HG03521 (cell line): ENCODE data around the gene CTAG2.
"Not testable (repeated sequence)": the region's sequence is repeated elsewhere in the genome, so short reads cannot be mapped to it uniquely, and the experiment has no call there.

ENCODE experiments used
- ATAC-seq: cut with Tn5 transposase; IDR thresholded peaks from one replicate; pipeline ENCODE4 v1.9.1; 2021; ENCODE audit warnings: mild to moderate bottlenecking, moderate library complexity; ENCODE audit not compliant: unreplicated experiment

The CTAG2 gene

DNA sequence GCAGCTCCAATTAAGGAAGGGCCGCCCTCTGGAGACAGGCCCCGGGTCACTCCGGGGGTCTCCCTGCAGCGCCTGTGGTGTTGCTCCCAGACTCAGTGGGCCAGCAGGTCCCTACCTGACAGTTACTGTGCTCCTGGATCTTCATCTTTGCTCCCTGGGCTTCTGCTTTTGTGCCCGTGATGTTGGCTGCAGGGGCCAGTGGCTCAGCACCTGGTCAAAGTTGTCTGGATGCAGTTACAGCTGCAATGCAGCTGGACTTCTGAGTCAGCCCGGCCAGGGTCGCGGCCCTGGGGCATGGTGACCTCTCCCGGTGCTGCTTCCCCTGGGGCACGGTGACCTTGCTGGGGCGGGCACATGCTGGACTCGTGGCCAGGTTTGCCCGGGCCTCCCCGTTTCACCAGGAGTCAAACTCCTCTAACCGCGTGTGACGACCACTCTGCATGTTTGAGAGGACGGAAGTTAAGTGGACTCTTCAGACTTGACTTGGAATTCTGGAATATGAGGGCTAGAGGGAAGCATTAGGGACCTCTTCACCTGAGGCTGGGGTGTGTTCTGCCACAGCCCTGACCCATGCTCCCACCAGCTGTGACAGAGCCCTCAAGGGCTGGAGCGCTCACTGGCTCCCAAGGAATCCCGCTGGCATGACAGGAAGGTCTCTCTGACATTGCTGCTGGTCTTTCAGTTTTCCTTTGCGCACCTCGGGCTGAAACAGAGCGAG lies 3.7 kb downstream of the CTAG2 start:
- no peak for ATAC-seq

DNA sequence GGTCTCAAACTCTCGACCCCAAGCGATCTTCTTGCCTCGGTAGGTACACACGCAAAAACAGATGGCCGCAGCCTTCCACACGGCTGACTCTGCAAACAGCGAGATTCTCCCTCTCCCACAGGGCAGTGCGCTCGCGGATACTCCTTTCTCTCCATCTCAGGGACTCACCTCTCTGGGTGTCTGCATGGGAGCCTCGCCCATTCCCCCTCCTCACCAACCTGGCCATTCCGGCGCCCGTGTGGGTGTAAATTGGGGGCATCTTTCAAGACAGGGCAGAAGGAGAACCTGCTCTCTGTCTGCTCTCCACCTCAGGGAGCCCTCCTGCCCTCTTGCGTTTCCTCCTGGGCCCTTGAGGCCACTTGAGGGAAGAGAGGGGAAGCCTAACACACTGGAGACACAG lies 4.4 kb downstream of the CTAG2 start:
- ATAC-seq: no peak

DNA sequence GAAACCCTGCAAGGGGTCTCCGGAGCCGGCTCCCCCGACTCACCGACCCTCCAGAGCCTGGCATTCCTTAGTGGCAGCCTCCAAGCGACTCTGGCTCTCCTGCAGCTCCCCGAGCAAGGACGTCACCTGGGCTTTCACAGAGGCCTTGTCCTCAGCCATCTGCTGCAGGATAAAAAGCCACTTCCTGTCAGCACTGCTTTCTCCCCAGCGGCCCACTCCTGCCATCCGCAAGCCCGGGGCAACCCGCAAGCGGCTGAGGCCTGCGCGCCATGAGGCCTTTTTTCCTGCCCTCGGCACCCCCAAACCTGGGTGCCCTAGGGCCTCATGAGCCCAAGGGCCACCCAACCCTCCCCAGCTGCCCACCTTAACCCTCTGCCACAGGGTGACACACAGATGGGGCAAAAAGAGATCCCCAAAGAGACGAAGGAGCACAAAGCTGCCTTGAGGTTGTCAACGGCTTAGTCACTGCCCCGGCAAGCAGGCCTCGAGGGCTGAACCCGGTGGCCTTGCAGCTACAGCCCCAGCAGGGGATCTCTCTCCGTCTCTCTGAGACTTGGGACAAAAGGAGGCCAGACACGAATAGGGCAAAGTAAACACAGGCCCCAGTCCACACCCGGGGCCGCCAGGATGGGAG lies 7.5 kb downstream of the CTAG2 start:
- ATAC-seq: not testable (repeated sequence)

DNA sequence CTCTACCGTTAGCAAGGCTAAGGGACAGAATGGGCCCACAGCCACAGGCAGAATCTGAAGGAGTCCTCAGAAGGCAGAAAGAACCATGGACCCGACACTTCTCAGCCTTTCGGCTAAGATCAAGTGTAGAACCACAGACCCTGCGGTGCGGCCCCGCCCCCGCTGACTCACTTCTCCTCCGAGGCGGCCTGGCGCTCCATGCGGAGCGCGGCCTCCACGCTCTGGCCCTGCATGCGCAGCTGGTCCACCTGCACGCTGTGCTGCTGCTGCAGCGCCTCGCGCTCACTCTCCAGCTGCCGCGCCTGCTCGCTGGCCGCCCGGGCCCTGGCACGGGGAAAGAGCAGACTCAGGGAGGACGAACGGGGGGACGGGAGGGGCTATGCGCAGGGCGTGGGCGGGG lies 9.7 kb downstream of the CTAG2 start:
- not testable (repeated sequence) for ATAC-seq

DNA sequence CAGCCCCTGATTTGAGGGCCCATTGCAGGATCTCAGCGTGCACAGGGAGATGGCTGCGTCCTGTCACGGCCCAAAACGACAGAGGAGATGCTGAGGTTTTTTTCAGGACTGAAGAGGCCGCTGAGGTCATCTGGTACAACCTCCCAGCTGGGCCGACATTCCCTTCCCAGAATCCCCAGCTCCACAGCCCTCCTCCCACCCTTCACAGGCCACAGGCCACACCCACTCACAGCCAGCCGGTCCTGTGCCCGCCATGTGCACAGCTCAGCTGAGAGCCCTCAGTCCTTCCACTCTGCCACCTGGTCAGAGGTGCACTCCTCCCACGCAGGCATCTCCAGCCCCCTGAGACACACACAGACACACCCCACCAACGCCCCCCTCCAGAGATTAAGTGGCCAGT lies 11.6 kb downstream of the CTAG2 start:
- not testable (repeated sequence) for ATAC-seq

DNA sequence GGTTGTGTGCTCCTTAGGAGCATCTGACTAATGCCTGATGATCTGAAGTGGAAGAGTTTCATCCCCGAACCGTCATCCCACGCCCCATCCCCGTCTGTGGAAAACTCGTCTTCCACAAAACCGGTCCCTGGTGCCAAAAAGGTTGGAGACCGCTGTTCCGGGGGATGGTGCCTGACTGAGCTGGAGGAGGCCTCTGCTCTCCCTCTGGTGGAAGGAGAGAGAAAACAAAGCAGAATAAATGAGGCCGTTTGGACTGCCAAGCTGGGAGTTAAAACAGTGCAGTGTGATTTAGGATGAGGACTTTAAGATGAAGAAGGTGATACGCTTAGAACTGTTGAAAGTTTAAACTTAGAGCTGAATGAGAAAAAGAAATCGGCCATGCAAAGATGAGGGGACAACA lies 19.7 kb downstream of the CTAG2 start:
- not testable (repeated sequence) for ATAC-seq

DNA sequence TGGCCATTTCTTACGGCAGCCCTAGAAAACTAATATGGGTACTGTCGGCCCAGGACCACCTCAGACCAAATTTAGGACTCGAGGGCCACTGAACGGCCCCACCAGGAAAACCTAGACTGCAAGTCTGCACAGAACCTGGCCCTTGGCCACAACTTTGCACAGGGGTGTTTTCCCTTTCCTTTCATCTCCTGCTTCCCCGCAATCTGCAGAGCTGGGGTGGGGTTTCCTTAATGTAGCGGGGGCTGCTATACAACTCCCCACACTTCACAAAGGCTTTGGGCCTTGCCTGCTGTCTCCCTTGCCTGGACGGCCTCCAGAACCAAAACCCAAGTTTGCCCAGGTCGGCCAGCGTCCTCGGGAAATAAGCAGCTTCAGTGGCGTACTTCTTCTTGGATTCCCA lies 22.4 kb downstream of the CTAG2 start:
- ATAC-seq: not testable (repeated sequence)

DNA sequence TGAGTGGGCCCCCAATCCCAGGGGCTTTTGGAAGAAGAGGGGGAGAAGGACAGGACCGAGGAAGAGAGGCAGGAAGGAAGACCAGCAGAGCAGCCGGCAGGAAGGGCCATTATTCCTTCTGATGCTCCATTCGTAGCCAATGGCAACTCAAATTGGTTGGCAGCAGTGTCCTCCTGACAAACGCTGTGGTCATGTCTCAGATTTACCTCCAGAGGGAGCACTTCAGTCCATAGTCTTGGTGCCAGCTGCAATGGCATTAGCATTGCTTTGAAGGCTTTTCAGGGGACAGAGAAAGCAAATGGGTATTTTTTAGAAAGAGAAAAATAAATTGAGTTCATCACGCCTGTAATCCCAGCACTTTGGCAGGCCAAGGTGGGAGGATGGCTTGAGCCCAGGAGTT lies 24.4 kb downstream of the CTAG2 start:
- ATAC-seq: not testable (repeated sequence)

DNA sequence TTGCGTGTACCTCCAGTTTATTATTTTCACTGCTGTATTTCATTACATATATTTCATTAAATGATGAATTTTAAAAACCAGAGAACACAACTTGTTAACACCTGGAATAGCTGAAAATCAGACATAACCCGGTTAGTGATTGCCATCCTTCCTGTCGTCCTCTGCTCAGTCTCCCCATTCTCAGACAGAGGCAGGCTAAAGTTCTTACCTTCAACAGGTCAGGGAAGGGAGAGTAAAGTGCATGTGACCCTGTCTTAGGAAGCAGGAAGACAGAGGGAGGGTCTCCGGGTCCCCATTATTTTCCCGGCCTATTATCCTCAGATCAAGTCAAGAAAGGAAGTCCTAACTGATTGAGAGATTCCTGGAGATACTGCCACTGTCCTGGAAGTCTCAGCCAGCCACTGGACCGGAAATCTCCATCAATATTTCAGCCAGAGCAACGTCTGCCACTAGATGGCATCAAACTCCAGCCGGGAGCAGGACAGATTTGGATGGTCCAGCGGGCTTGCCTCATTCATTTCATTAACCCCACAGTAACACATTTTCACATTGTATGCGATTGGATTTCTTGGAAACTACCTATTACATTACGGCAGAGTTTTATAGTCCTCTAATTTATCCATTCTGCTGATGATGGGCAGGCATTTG lies 32.5 kb downstream of the CTAG2 start:
- ATAC-seq: not testable (repeated sequence)

DNA sequence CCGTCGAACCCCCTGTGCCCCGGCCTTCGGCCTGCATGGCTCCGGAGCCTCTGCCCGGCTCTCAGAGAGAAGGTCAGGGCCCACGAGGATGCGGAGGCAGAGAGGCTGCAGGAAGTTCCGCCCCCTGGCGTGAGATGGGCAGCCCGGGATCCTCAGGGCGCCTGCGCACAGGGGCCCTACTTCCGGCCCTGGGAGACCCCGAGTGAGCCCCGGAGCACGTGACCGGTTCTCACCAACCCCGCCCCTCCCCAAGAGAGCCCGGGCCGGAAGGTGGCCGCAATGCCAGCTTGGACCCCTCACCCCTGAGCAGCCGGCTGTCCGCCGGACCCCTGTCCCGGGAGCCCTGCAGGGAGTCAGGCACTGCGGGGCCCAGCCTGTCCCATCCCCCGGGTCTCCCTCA lies 34.2 kb downstream of the CTAG2 start, which contains the start of gene CTAG1B:
Gene CTAG1B, minus strand, starts transcription at position 101 of the 400 bp plus-strand sequence. Its CDS starts 64 bp downstream, at position 37.
- ATAC-seq: not testable (repeated sequence)

DNA sequence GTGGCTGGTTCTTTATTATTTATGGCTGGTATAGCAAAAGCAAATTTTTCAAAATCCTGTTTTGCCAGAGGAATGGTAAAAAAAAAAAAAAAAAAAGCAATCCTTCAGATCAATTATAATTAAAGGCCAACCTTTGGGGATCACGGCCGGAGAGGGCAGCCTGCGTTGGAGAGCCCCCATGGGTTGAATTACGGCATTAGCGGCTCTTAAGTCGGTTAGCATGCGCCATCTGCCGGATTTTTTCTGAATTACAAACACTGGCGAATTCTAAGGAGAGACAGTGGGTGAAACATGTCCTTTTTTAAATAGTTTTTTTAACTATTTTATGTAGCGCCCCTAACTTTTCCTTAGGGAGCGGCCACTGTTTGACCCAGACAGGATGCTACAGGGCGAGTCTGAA lies 39.8 kb downstream of the CTAG2 start:
- ATAC-seq: not testable (repeated sequence)

DNA sequence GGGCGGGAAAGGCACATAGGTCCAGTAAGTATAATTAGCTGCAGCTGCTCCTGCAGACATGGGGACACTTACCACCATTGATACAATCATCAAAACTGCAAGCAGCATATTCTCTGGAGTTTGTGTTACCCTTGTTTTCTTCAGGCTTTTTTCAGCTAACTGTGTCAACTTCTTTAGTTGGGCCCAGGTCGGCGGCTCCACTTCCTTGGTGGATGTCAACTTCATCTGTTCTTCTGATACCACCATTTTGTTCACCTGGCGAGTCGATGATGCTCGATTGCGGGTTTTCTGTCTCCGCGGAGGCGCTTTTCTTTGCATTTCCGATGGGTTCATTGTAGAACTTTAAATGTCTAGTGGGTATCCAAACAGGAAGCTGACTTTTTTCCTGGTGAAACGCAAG lies 42.2 kb downstream of the CTAG2 start:
- ATAC-seq: not testable (repeated sequence)

DNA sequence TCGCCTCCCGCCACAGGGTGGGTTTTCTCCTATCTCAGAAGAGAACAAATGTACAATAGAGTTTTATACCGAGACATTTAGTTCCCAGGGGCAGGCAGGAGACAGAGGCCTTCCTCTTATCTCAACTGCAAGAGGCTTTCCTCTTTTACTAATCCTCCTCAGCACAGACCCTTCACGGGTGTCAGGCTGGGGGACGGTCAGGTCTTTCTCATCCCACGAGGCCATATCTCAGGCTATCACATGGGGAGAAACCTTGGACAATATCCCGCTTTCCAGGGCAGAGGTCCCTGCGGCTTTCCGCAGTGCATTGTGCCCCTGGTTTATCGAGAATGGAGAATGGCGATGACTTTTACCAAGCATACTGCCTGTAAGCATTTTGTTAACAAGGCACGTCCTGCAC lies 44.6 kb downstream of the CTAG2 start:
- ATAC-seq: not testable (repeated sequence)

DNA sequence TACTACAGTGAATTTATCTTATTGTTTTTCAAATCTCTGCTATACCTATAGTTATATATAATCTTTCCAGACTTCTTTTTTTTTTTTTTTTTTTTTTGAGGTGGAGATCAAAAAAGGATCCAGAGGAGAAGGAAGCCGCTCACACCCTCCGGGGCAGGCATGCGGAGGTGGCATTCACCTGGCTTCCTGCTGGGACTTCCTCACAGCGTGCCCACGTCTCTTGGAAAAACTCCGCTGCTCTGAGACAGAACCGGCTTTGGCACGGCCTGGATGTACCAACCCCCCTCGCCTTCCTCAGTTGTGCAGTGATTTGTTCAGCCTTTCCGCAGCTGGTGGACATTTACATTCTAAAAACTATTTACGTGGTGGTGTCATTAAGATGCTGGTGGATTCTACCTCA lies 45.4 kb downstream of the CTAG2 start:
- not testable (repeated sequence) for ATAC-seq

DNA sequence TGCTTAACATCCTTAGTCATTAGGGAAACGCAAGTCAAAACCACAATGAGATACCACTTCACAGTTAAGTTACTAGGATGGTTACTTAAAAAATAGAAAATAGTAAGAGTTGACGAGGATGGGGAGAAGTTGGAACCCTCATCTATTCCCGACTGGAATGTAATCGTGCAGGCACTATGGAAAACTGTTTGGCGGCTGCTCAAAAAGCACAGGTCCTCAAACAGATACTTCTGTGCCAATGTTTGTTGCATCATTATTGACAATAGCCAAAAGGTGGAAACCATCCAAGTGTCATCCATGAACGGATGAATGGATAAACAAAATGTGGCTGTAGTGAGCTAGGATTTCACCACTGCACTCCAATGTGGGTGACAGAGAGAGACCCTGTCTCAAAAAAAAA lies 46.0 kb downstream of the CTAG2 start:
- no peak for ATAC-seq

DNA sequence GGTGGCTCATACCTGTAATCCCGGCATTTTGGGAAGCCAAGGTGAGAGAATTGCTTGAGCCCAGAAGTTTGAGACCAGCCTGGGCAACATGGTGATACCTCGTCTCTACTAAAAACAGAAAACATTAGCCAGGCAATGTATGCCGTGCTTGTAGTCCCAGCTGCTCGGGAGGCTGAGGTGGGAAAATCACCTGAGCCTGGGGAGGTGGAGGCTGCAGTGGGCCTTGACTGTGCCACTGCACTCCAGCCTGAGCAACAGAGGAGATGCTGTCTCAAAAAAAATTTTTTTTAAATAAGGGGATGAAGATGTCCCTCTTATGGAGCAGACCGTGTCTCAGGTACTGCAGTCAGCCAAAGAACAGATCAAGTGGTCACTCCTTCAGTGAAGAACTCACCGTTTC lies 47.8 kb downstream of the CTAG2 start:
- no peak for ATAC-seq

DNA sequence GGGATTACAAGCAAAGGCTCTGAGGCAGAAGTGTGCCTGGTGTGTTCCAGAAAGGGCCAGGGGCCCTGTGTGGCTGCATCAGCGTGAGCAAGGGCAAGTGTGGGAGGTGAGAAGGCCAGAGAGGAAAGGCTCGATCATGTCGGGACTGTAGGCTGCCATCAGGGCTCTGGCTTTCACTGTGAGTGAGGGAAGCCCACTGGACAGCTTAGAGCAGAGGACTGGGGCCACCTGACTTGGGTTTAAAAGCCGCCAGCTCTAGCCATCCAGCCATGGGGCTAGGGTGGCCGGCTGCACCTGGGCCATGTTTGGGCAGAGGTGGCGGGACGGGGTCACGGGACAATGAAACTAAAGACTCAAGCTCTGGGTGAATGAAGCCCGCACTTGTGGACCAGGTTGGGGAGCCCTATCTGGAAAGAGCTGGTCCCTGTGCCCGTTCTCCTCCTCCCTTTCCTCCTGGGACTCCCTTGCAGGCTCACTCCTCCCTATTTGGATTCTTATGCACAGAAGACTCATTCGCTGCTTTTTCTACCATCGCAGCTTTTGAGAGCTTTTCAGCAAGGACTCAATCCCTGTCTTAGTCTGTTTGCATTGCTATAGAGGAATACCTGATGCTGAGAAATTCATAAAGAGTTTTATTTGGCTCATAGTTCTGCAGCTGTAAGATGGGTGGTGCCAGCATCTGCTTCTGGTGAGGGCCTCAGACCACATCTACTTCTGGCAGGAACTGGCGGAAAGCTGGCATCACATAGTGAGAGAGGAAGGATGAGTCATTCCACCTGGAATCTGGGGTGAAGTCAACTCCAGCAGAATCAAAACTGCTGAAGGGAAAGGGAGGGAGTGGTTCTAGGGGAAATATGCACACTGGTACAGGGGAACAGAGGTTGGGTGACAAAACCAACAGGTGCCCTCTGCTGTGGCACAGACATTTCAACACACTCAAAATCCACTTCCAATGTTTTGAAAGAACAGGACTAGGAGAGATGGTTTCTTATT lies 49.6 kb downstream of the CTAG2 start:
- ATAC-seq: no peak

DNA sequence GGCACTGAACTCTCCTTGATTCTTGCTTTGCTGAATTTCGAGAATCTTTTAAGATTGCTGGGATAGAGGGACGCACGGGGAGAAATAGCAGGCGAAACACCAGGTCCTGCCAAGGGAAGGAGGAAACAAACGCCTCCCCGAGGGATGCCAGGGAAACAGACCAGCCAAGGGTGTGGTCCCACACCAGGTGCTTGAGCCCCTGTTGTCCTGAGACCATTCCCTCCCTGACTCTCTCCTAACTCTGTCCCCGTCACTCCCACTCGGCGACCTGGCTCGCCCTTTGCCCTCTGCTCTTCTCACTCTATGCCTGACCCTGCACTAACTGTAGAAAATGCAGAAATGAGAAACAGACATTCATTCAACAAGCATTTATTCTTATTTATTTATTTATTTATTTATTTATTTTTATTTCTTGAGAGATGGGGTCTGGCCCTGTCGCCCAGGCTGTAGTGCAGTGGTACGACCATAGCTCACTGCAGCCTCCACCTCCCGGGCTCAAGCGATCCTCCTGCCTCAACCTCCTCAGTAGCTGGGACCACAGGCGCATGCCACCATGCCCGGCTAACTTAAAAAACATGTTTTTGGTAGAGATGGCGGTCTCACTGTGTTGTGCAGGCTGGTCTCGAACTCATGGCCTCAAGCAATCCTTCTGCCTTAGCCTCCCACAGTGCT lies 50.5 kb downstream of the CTAG2 start:
- ATAC-seq: no peak

DNA sequence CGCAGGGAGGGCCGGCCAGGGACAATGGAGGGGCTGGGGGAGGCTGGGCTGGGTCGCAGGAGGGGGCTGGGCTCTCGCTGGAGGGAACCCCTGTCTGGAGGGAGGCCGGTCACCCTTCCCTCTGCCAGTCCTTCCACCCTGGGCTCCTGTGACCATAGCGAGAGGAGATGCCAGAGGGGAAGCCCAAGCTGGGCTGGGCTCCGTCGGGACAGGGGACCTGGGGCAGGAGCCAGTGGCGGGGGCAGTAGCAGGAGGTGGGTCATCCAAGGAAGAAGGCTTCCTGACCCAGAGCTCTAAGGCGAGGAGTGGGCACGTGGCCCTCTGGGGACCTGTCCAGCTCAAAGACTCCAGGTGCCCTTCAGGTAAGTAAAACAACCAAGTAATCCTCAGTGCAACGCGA lies 51.2 kb downstream of the CTAG2 start:
- ATAC-seq: no peak
